Measurements from ENCODE around the gene NNAT. TPM values are rescaled to one million over a fixed set of nuclear protein-coding genes. Genes with fewer than 3 reads are reported as not detected.

The NNAT gene
- total and polyA plus RNA-seq, 2 donors (not counting 3 experiments of a cell fraction or from before 2014, with no cell fraction given): 2.3 to 32.9 TPM

DNA sequence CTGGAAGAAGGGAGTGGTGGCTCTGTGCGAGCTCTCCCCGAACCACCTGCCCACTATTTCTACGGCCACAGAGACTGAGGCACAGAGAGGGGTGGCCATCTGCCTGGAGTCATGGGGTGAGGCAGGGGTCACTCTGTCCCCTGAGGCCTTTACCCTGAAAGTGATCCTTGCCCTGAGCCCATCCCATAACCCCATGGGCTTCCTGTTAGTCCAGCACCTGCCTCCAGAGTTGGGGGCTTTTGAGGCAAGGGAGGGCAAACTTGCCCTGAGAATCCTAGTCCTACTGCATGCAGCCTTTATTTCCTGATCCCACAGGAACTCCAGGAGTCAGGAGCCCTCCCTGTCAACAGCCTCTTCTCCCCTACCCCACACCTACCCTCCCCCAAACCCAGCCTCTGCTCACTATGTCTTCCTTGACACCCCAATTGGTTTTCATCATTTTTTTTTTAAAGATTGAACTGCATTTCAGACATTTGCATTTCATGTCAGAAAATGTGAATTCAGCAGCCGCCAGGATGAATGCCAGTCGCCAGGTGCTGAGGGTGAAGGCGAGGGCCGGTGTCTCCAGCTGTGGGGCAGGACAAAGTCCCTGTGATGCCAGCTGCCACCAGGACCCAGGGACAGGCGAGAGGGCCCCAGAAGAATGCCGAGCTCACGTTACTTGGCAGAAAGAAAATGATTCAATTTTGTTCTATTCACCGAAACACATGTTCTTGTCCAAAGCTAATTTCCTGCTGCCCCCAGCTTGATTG, 47.6 kb upstream of the NNAT start:
- Histone ChIP-seq H3K27ac (ENCODE audit: insufficient read depth, low read depth, low read length) (no peak overlapping the region), H3K9me1 (replicated peaks; ENCODE audit: control insufficient read depth, extremely low read depth, insufficient read depth, low read length) (no peaks in the 10 kb centered on the region), H3K4me2 (ENCODE audit: insufficient read depth, low read length) (no peak overlapping the region), H3K9ac (replicated peaks; ENCODE audit: extremely low read depth, insufficient read depth, low read length) (no peak overlapping the region), H3K36me3 (ENCODE audit: control insufficient read depth in 2 of 2, extremely low read depth in 1 of 2, insufficient read depth in 2 of 2, low read length in 2 of 2) (no peaks in the 10 kb centered on the region), H3K4me1 (ENCODE audit: control insufficient read depth, extremely low read depth, insufficient read depth, low read length) (no peaks in the 10 kb centered on the region), H3K27me3 (ENCODE audit: control insufficient read depth in 2 of 2, insufficient read depth in 2 of 2, low read length in 2 of 2) (peaks cover 7 to 12% of the 10 kb centered on the region in 2 experiments), H3K9me3 (replicated peaks; ENCODE audit: control insufficient read depth, insufficient read depth, low read length) (no peaks in the 10 kb centered on the region), H2AFZ (ENCODE audit: low read depth, low read length) (no peak overlapping the region), H4K20me1 (replicated peaks; ENCODE audit: control insufficient read depth, extremely low read depth, insufficient read depth, low read length) (no peaks in the 10 kb centered on the region), H3K4me3 (replicated peaks in 1 of 3; ENCODE audit: insufficient read depth in 1 of 3, low read depth in 1 of 3, low read length in 3 of 3) (no peak overlapping the region), H3K79me2 (ENCODE audit: control insufficient read depth, insufficient read depth, low read length) (no peaks in the 10 kb centered on the region)
- intact Hi-C loops (cut with micrococcal nuclease) (no loop called here), dilution Hi-C loops (cut with MboI; ENCODE audit: extremely low pct_ligation_motif_present, low sequenced_read_pairs) (no loop called here)
- ChIA-PET POLR2A (no interaction called here), CTCF (no interaction called here)
- DNase-seq (ENCODE audit: low read depth, low spot score) (no peak), FAIRE-seq (no peak)
- TF ChIP-seq FOS (IDR thresholded peaks at IDR 0.05; ENCODE audit: borderline replicate concordance, insufficient read depth, low read length) (no peak), POLR2AphosphoS5 (IDR thresholded peaks at IDR 0.05; ENCODE audit: insufficient read depth, low read depth, low read length) (no peak), POLR2A (IDR thresholded peaks at IDR 0.05; ENCODE audit: low read depth, low read length) (no peak), EZH2 (IDR thresholded peaks at IDR 0.05; ENCODE audit: borderline replicate concordance, low read depth, low read length, severe bottlenecking) (no peak), MYC (IDR thresholded peaks at IDR 0.05; ENCODE audit: low read depth, low read length) (no peak), JUN (IDR thresholded peaks at IDR 0.05; ENCODE audit: borderline replicate concordance, insufficient read depth, insufficient read length, low read depth) (no peak), GATA2 (IDR thresholded peaks at IDR 0.05; ENCODE audit: insufficient read depth, insufficient read length, low read depth, low read length) (no peak)
- TF ChIP-seq, protein P1, sequence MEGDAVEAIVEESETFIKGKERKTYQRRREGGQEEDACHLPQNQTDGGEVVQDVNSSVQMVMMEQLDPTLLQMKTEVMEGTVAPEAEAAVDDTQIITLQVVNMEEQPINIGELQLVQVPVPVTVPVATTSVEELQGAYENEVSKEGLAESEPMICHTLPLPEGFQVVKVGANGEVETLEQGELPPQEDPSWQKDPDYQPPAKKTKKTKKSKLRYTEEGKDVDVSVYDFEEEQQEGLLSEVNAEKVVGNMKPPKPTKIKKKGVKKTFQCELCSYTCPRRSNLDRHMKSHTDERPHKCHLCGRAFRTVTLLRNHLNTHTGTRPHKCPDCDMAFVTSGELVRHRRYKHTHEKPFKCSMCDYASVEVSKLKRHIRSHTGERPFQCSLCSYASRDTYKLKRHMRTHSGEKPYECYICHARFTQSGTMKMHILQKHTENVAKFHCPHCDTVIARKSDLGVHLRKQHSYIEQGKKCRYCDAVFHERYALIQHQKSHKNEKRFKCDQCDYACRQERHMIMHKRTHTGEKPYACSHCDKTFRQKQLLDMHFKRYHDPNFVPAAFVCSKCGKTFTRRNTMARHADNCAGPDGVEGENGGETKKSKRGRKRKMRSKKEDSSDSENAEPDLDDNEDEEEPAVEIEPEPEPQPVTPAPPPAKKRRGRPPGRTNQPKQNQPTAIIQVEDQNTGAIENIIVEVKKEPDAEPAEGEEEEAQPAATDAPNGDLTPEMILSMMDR (IDR thresholded peaks at IDR 0.05; ENCODE audit: extremely low read depth in 1 of 2, insufficient read depth in 1 of 2, low read depth in 1 of 2, low read length in 2 of 2): no peak
- TF ChIP-seq, protein P2, sequence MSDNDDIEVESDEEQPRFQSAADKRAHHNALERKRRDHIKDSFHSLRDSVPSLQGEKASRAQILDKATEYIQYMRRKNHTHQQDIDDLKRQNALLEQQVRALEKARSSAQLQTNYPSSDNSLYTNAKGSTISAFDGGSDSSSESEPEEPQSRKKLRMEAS (IDR thresholded peaks at IDR 0.05; ENCODE audit: insufficient read depth, insufficient read length): no peak
- no TSS peak for BruUV-seq (replicated peaks)

Measured in endothelial cell of umbilical vein (primary cell).